H9 (cell line): ENCODE measurements around the gene ATP1A2. TPM values are rescaled to one million over a fixed set of nuclear protein-coding genes. Genes with fewer than 3 reads are reported as not detected.

Experiments used
- DNase-seq: peaks from one replicate; pipeline ENCODE4 v3.0.0-alpha.2; 2017
- H2AFZ ChIP-seq: one replicate; pipeline ENCODE4 v1.6.1; 2013; ENCODE audit warnings: mild to moderate bottlenecking, low read length, control low read depth, moderate library complexity
- H2AK5ac ChIP-seq: 2 replicates; pipeline ENCODE4 v1.6.1; 2013; ENCODE audit warnings: low read length, control low read depth, mixed read lengths; ENCODE audit not compliant: insufficient read length
- H2BK120ac ChIP-seq: one replicate; pipeline ENCODE4 v1.6.1; 2013; ENCODE audit warnings: low read depth, mild to moderate bottlenecking, low read length, control low read depth, inconsistent platforms; ENCODE audit not compliant: poor library complexity, severe bottlenecking
- H2BK12ac ChIP-seq: 2 replicates; pipeline ENCODE4 v1.6.1; 2013; ENCODE audit warnings: low read length, control low read depth, mixed read lengths, low read depth; ENCODE audit not compliant: insufficient read length
- H2BK15ac ChIP-seq: 2 replicates; pipeline ENCODE4 v1.6.1; 2013; ENCODE audit warnings: low read depth, low read length, control low read depth
- H2BK20ac ChIP-seq: one replicate; pipeline ENCODE4 v1.6.1; 2013; ENCODE audit warnings: low read depth, mild to moderate bottlenecking, low read length, control low read depth, inconsistent platforms; ENCODE audit not compliant: poor library complexity, severe bottlenecking
- H2BK5ac ChIP-seq: 2 replicates; pipeline ENCODE4 v1.6.1; 2013; ENCODE audit warnings: low read length, control low read depth, mixed read lengths; ENCODE audit not compliant: insufficient read length
- H3K14ac ChIP-seq: 2 replicates; pipeline ENCODE4 v1.6.1; 2013; ENCODE audit warnings: low read length, control low read depth; ENCODE audit not compliant: insufficient read depth
- H3K18ac ChIP-seq: 2 replicates; pipeline ENCODE4 v1.6.1; 2013; ENCODE audit warnings: low read depth, mild to moderate bottlenecking, mixed read lengths, low read length, control low read depth; ENCODE audit not compliant: insufficient read length
- H3K23ac ChIP-seq: 2 replicates; pipeline ENCODE4 v1.6.1; 2013; ENCODE audit warnings: low read length, control low read depth, mixed read lengths, low read depth; ENCODE audit not compliant: insufficient read length
- H3K23me2 ChIP-seq: 2 replicates; pipeline ENCODE4 v1.6.1; 2013; ENCODE audit warnings: low read depth, mild to moderate bottlenecking, mixed read lengths, low read length, control low read depth; ENCODE audit not compliant: insufficient read length, poor library complexity, severe bottlenecking
- H3K27ac ChIP-seq: 2 replicates; pipeline ENCODE4 v1.5.1; 2013; ENCODE audit warnings: low read length, control low read depth, mixed read lengths, low read depth; ENCODE audit not compliant: insufficient read length
- H3K27me3 ChIP-seq: 2 replicates; pipeline ENCODE4 v1.6.1; 2013; ENCODE audit warnings: low read length, control low read depth, inconsistent platforms; ENCODE audit not compliant: insufficient read depth
- H3K4ac ChIP-seq: 2 replicates; pipeline ENCODE4 v1.6.1; 2013; ENCODE audit warnings: low read depth, mild to moderate bottlenecking, control low read depth, inconsistent platforms, low read length, moderate library complexity
- H3K4me1 ChIP-seq: 2 replicates; pipeline ENCODE4 v1.6.1; 2013; ENCODE audit warnings: low read length, control low read depth, inconsistent platforms; ENCODE audit not compliant: insufficient read depth
- H3K4me2 ChIP-seq: 2 replicates; pipeline ENCODE4 v1.6.1; 2013; ENCODE audit warnings: low read length, control low read depth, mixed read lengths; ENCODE audit not compliant: insufficient read length, insufficient read depth
- H3K56ac ChIP-seq: 2 replicates; pipeline ENCODE4 v1.6.1; 2013; ENCODE audit warnings: low read depth, mild to moderate bottlenecking, mixed read lengths, low read length, control low read depth; ENCODE audit not compliant: insufficient read length
- H3K79me1 ChIP-seq: 2 replicates; pipeline ENCODE4 v1.6.1; 2013; ENCODE audit warnings: low read depth, mild to moderate bottlenecking, moderate library complexity, low read length, control low read depth, inconsistent platforms; ENCODE audit not compliant: insufficient read depth, poor library complexity, severe bottlenecking
- H3K79me2 ChIP-seq: 2 replicates; pipeline ENCODE4 v1.6.1; 2013; ENCODE audit warnings: low read length, control low read depth, inconsistent platforms; ENCODE audit not compliant: insufficient read depth
- H3K9ac ChIP-seq: 2 replicates; pipeline ENCODE4 v1.6.1; 2013; ENCODE audit warnings: low read length, control low read depth, mixed read lengths; ENCODE audit not compliant: insufficient read length; ENCODE audit errors: extremely low read depth
- H3K9me3 ChIP-seq: one replicate; pipeline ENCODE4 v1.6.1; 2013; ENCODE audit warnings: low read depth, low read length, inconsistent platforms; ENCODE audit not compliant: control insufficient read depth
- H3T11ph ChIP-seq: one replicate; pipeline ENCODE4 v1.6.1; 2013; ENCODE audit warnings: mild to moderate bottlenecking, low read length, control low read depth, inconsistent platforms
- H4K20me1 ChIP-seq: one replicate; pipeline ENCODE4 v1.6.1; 2013; ENCODE audit not compliant: control insufficient read depth, insufficient read length, insufficient read depth
- H4K5ac ChIP-seq: 2 replicates; pipeline ENCODE4 v1.6.1; 2013; ENCODE audit warnings: low read depth, mild to moderate bottlenecking, mixed read lengths, low read length, control low read depth; ENCODE audit not compliant: insufficient read length
- H4K8ac ChIP-seq: replicated peaks from 2 replicates; pipeline ENCODE4 v1.6.1; 2013; ENCODE audit warnings: low read length, control low read depth, mixed read lengths, low read depth; ENCODE audit not compliant: insufficient read length
- H4K91ac ChIP-seq: 2 replicates; pipeline ENCODE4 v1.6.1; 2013; ENCODE audit warnings: low read depth, mild to moderate bottlenecking, moderate library complexity, mixed read lengths, low read length, control low read depth; ENCODE audit not compliant: insufficient read length
- H3K27ac Mint-ChIP-seq, 3 experiments: 2 replicates in 2 of 3; 3 replicates in 1 of 3; pipeline ENCODE4 v1.8.0; 2020 to 2021; ENCODE audit warnings: mixed read lengths in 3 of 3, mild to moderate bottlenecking in 1 of 3, moderate library complexity in 1 of 3
- H3K27me3 Mint-ChIP-seq: 2 replicates; pipeline ENCODE4 v1.8.0; 2021; ENCODE audit warnings: low read depth, mild to moderate bottlenecking, moderate library complexity, mixed read lengths
- H3K36me3 Mint-ChIP-seq, 3 experiments: 2 replicates in 2 of 3; 3 replicates in 1 of 3; pipeline ENCODE4 v1.8.0; 2020 to 2021; ENCODE audit warnings: low read depth in 3 of 3, mixed read lengths in 3 of 3; ENCODE audit not compliant: insufficient read depth in 1 of 3
- H3K4me1 Mint-ChIP-seq, 2 experiments: 2 replicates each; pipeline ENCODE4 v1.8.0; 2020; ENCODE audit warnings: mixed read lengths in 2 of 2
- H3K4me3 Mint-ChIP-seq, 2 experiments: 2 replicates in 1 of 2; 3 replicates in 1 of 2; pipeline ENCODE4 v1.8.0; 2020 to 2021; ENCODE audit warnings: mild to moderate bottlenecking in 2 of 2, mixed read lengths in 2 of 2, moderate library complexity in 1 of 2
- H3K9me3 Mint-ChIP-seq, 2 experiments: 2 replicates in 1 of 2; 3 replicates in 1 of 2; pipeline ENCODE4 v1.8.0; 2020; ENCODE audit warnings: mild to moderate bottlenecking in 2 of 2, mixed read lengths in 2 of 2, moderate library complexity in 1 of 2
- CTCF ChIP-seq: fragments of 200-600 bp; sonication (generic); conservative IDR thresholded peaks from 3 replicates; pipeline ENCODE4 v1.8.0; 2021; ENCODE audit warnings: antibody characterized with exemption, mild to moderate bottlenecking
- WGBS: extraction: QIAGEN DNeasy Blood & Tissue Kit; methylation state at CpG from one replicate; pipeline ENCODE4 v1.1.7; 2013; ENCODE audit warnings: missing lambda C conversion rate, low lambda C conversion rate, mixed read lengths; ENCODE audit not compliant: insufficient read length; ENCODE audit errors: extremely low coverage; 5-methylcytosine and 5-hydroxymethylcytosine counted together
- total RNA-seq: library from RNA; stranded (reverse); gene quantifications from 2 replicates; pipeline ENCODE4 v1.2.1, GENCODE V29; 2021

ATP1A2 gene
- total RNA-seq, 1 experiment from 2014 or later: 3.0 TPM

DNA sequence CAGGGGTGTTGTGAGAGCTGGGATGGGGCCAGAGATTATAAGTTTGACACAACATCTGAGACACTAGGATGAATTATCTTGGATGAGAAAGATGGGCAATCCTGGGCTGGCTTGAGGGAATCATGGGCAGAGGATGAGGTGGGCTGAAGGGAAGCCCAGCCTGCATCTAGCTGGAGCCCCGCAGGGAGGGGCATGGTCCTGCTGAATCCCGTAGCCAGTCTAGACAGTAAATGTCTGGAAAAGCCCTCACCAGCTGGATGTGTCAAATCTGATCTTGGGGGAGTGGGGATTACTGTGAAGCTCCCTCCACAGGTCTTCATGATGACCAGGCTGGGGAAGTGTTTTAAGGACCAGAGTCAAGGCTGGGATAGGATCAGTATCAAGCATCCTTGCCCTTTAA lies 71.2 kb downstream of the ATP1A2 start:
- H3K14ac ChIP-seq: no peak overlapping the region
- no CpG with 5 or more reads among the region's 2 CpGs for WGBS
- H3K79me1 ChIP-seq: no peaks in the 10 kb centered on the region
- no peaks in the 10 kb centered on the region for H3K23me2 ChIP-seq
- H3K4me2 ChIP-seq: no peak overlapping the region
- H3K27ac ChIP-seq: no peak overlapping the region
- H4K20me1 ChIP-seq: no peaks in the 10 kb centered on the region
- H3K56ac ChIP-seq: no peak overlapping the region
- H3K9me3 ChIP-seq: no peaks in the 10 kb centered on the region
- H3T11ph ChIP-seq: no peak overlapping the region
- H2AK5ac ChIP-seq: no peak overlapping the region
- no peak overlapping the region for H2AFZ ChIP-seq
- no peak overlapping the region for H2BK15ac ChIP-seq
- H3K27me3 ChIP-seq: no peaks in the 10 kb centered on the region
- Mint-ChIP-seq H3K9me3 (no peaks in the 10 kb centered on the region), H3K4me3 (no peak overlapping the region), H3K27me3 (peaks cover 21% of the 10 kb centered on the region), H3K36me3 (no peaks in the 10 kb centered on the region; a peak in 1 of 7 replicates), H3K4me1 (peaks cover 9 to 13% of the 10 kb centered on the region in 2 experiments; a peak in 3 of 4 replicates), H3K27ac (no peak overlapping the region; a peak in 1 of 7 replicates)
- H3K79me2 ChIP-seq: no peaks in the 10 kb centered on the region
- no peak overlapping the region for H2BK120ac ChIP-seq
- DNase-seq: no peak
- no peak overlapping the region for H4K8ac ChIP-seq
- no peak overlapping the region for H3K18ac ChIP-seq
- H3K4ac ChIP-seq: no peak overlapping the region
- H3K23ac ChIP-seq: no peak overlapping the region
- no peak overlapping the region for H4K5ac ChIP-seq
- H3K9ac ChIP-seq: no peak overlapping the region
- no peak overlapping the region for H2BK20ac ChIP-seq
- no peaks in the 10 kb centered on the region; the same call in 1 of the 2 replicates for H3K4me1 ChIP-seq
- no peak overlapping the region for H2BK12ac ChIP-seq
- no peak for TF ChIP-seq CTCF
- no peak overlapping the region for H4K91ac ChIP-seq
- H2BK5ac ChIP-seq: no peak overlapping the region
